Calu3 (cell line): Measurements from ENCODE around the gene MACROD2. TPM values are rescaled to one million over a fixed set of nuclear protein-coding genes. Genes with fewer than 3 reads are reported as not detected.

Source experiments
- BruUV-seq: library from RNA; stranded (reverse); fragments of 400-500 nt; replicated peaks from 2 replicates; lab custom pipeline; 2021; lab: Mats Ljungman, UMichigan
- CTCF ChIA-PET: fragments of 300-600 bp; sonication (Branson Sonifier 250); formaldehyde crosslinking; loops from one replicate; lab custom pipeline; 2022; ENCODE audit warnings: antibody characterized with exemption; lab: Charles Lee
- DNase-seq: peaks from one replicate; pipeline ENCODE4 v3.0.0; 2022
- H3K27ac Mint-ChIP-seq: one replicate; pipeline ENCODE4 v1.8.0; 2022; ENCODE audit warnings: mixed read lengths; ENCODE audit not compliant: unreplicated experiment
- H3K27me3 Mint-ChIP-seq: one replicate; pipeline ENCODE4 v1.8.0; 2022; ENCODE audit warnings: mixed read lengths; ENCODE audit not compliant: unreplicated experiment
- H3K36me3 Mint-ChIP-seq: one replicate; pipeline ENCODE4 v1.8.0; 2022; ENCODE audit warnings: mild to moderate bottlenecking, moderate library complexity, mixed read lengths; ENCODE audit not compliant: insufficient read depth, unreplicated experiment
- H3K4me1 Mint-ChIP-seq: one replicate; pipeline ENCODE4 v1.8.0; 2022; ENCODE audit warnings: mild to moderate bottlenecking, low read depth, mixed read lengths; ENCODE audit not compliant: unreplicated experiment
- H3K4me3 Mint-ChIP-seq: one replicate; pipeline ENCODE4 v1.8.0; 2022; ENCODE audit warnings: mild to moderate bottlenecking, low read depth, moderate library complexity, mixed read lengths; ENCODE audit not compliant: unreplicated experiment
- H3K9me3 Mint-ChIP-seq: one replicate; pipeline ENCODE4 v1.8.0; 2022; ENCODE audit warnings: low read depth, mixed read lengths; ENCODE audit not compliant: unreplicated experiment
- CTCF ChIP-seq: fragments of 200-600 bp; IDR thresholded peaks from one replicate; pipeline ENCODE4 v1.8.0; 2022; ENCODE audit warnings: antibody characterized with exemption; ENCODE audit not compliant: unreplicated experiment
- intact Hi-C: fragments of 100-400 bp; cut with micrococcal nuclease; formaldehyde crosslinking; loops from one replicate; pipeline ENCODE4 v1.10.0; 2022; ENCODE audit not compliant: unreplicated experiment
- total RNA-seq: library from RNA; stranded (reverse); gene quantifications from 2 replicates; pipeline ENCODE4 v1.2.3, GENCODE V29; 2022

MACROD2 gene
- total RNA-seq, 1 experiment from 2014 or later, result 29.4 TPM

GRCh38 chr20:15235471-15236198, 1240.3 kb downstream of the MACROD2 start:
- TF ChIP-seq CTCF, result no peak
- Mint-ChIP-seq H3K4me3 (no peak overlapping the region), H3K27me3 (no peaks in the 10 kb centered on the region), H3K9me3 (no peaks in the 10 kb centered on the region), H3K4me1 (peaks cover 6% of the 10 kb centered on the region), H3K36me3 (no peaks in the 10 kb centered on the region), H3K27ac (no peak overlapping the region)
- CTCF ChIA-PET, result no interaction called here
- no peak for DNase-seq
- BruUV-seq, result no TSS peak
- intact Hi-C loops, result loop anchor here (5.0 kb wide), 1 partner anchor 898 kb away; the partner anchor contains the start of gene FLRT3

- no peak overlapping the region for H3K4me3 Mint-ChIP-seq
- H3K27me3 Mint-ChIP-seq, result no peaks in the 10 kb centered on the region
- no TSS peak for BruUV-seq
- CTCF ChIA-PET, result no interaction called here
- peaks cover 6% of the 10 kb centered on the region for H3K4me1 Mint-ChIP-seq
- DNase-seq, result peak; percentile 37
- no peaks in the 10 kb centered on the region for H3K36me3 Mint-ChIP-seq
- H3K27ac Mint-ChIP-seq, result no peak overlapping the region
- no peaks in the 10 kb centered on the region for H3K9me3 Mint-ChIP-seq
- TF ChIP-seq CTCF, result no peak
- intact Hi-C loops, result loop anchor here (5.0 kb wide), 1 partner anchor 900 kb away; the partner anchor contains the start of gene FLRT3
Measured at GRCh38 chr20:15236812-15237211, 1241.5 kb downstream of the MACROD2 start.

GRCh38 chr20:15239542-15240206, 1244.4 kb downstream of the MACROD2 start:
- peaks cover 6% of the 10 kb centered on the region for H3K4me1 Mint-ChIP-seq
- intact Hi-C loops, result loop anchor here (5.0 kb wide), 1 partner anchor 902 kb away; the partner anchor contains the start of gene FLRT3
- BruUV-seq, result no TSS peak
- no peak for DNase-seq
- H3K36me3 Mint-ChIP-seq, result no peaks in the 10 kb centered on the region
- H3K4me3 Mint-ChIP-seq, result no peak overlapping the region
- H3K27ac Mint-ChIP-seq, result no peak overlapping the region
- H3K27me3 Mint-ChIP-seq, result no peaks in the 10 kb centered on the region
- no peak for TF ChIP-seq CTCF
- H3K9me3 Mint-ChIP-seq, result no peaks in the 10 kb centered on the region
- CTCF ChIA-PET, result no interaction called here

- no peak overlapping the region for H3K27ac Mint-ChIP-seq
- CTCF ChIA-PET, result no interaction called here
- no peak overlapping the region for H3K4me3 Mint-ChIP-seq
- no peak for TF ChIP-seq CTCF
- DNase-seq, result no peak
- intact Hi-C loops, result no loop called here
- no peaks in the 10 kb centered on the region for H3K27me3 Mint-ChIP-seq
- no peaks in the 10 kb centered on the region for H3K9me3 Mint-ChIP-seq
- H3K36me3 Mint-ChIP-seq, result no peaks in the 10 kb centered on the region
- no TSS peak for BruUV-seq
- peaks cover 3% of the 10 kb centered on the region for H3K4me1 Mint-ChIP-seq
Measured at GRCh38 chr20:15240801-15241200, 1245.5 kb downstream of the MACROD2 start.
